HepG2 (cell line): ENCODE measurements around the gene CCN6. TPM values are rescaled to one million over a fixed set of nuclear protein-coding genes. Genes with fewer than 3 reads are reported as not detected.

Source experiments
- CHCHD3 ChIP-seq: sonication (generic); formaldehyde crosslinking; IDR thresholded peaks from 2 replicates; pipeline ENCODE4 v1.8.0; 2022; ENCODE audit warnings: mild to moderate bottlenecking, missing genetic modification reagents, moderate library complexity
- JUND ChIP-seq: sonication (generic); formaldehyde crosslinking; IDR thresholded peaks from 2 replicates; pipeline ENCODE4 v1.8.0; 2022; ENCODE audit warnings: mild to moderate bottlenecking, missing genetic modification reagents
- MBNL3 ChIP-seq: fragments of 250-450 bp; sonication (Bioruptor Pico); conservative IDR thresholded peaks from 2 replicates; pipeline ENCODE4 v1.8.0; 2022; ENCODE audit warnings: mild to moderate bottlenecking, inconsistent platforms
- MIXL1 ChIP-seq: IDR thresholded peaks from 2 replicates; pipeline ENCODE4 v1.6.1; 2016
- MTA1 ChIP-seq: sonication (generic); formaldehyde crosslinking; IDR thresholded peaks from 2 replicates; pipeline ENCODE4 v1.4.0; 2020; ENCODE audit warnings: missing genetic modification reagents, mild to moderate bottlenecking, borderline replicate concordance
- NONO ChIP-seq, 2 experiments: fragments of 450-650 bp in 1 of 2; sonication (generic) in 1 of 2; formaldehyde crosslinking in 1 of 2; IDR thresholded peaks in 1 of 2; conservative IDR thresholded peaks in 1 of 2; 2 replicates each; pipeline versions ENCODE4 v1.6.1 to v1.8.0; 2017 to 2022; ENCODE audit warnings: mild to moderate bottlenecking in 1 of 2, missing genetic modification reagents in 1 of 2, moderate library complexity in 1 of 2
- NR3C1 ChIP-seq: sonication (generic); formaldehyde crosslinking; IDR thresholded peaks from 2 replicates; pipeline ENCODE4 v1.4.0; 2020; ENCODE audit warnings: missing genetic modification reagents
- SOX13 ChIP-seq, 3 experiments: fragments of 450-650 bp in 1 of 3; sonication (generic) in 1 of 3; formaldehyde crosslinking in 1 of 3; IDR thresholded peaks in 2 of 3; conservative IDR thresholded peaks in 1 of 3; 2 replicates each; pipeline versions ENCODE4 v1.5.0 to v1.6.1; 2016 to 2020; ENCODE audit warnings: antibody characterized with exemption in 1 of 3, mild to moderate bottlenecking in 1 of 3, missing compliant biosample characterization in 1 of 3, missing genetic modification reagents in 1 of 3, moderate library complexity in 1 of 3
- TARDBP ChIP-seq: sonication (generic); formaldehyde crosslinking; IDR thresholded peaks from 2 replicates; pipeline ENCODE4 v1.8.0; 2022; ENCODE audit warnings: mild to moderate bottlenecking, missing genetic modification reagents
- TBL1XR1 ChIP-seq: fragments of 150-350 bp; IDR thresholded peaks from 2 replicates; pipeline ENCODE4 v1.6.1; 2014; ENCODE audit warnings: borderline replicate concordance, low read length; ENCODE audit not compliant: partially characterized antibody
- polyA plus RNA-seq, 8 experiments: library from polyadenylated mRNA; depleted of rRNA in 3 of 8; stranded (reverse) in 7 of 8; unstranded in 1 of 8; fragments of >200 nt; fragmentation: Illumina TruSeq in 4 of 8; extraction: Trizol in 4 of 8; gene quantifications; 2 replicates each; pipeline versions ENCODE4 v1.2.1 to v1.2.3, GENCODE V29; 2011 to 2016; ENCODE audit warnings: low read depth in 4 of 8, missing spikeins in 1 of 8, mixed read lengths in 1 of 8; ENCODE audit not compliant: insufficient read depth in 1 of 8
- total RNA-seq, 5 experiments: library from RNA; depleted of rRNA; stranded (reverse); fragments of >200 nt; fragmentation: Illumina TruSeq; extraction: Trizol; gene quantifications; 2 replicates each; pipeline ENCODE4 v1.2.3, GENCODE V29; 2016; ENCODE audit warnings: low read depth in 1 of 5
- TF ChIP-seq, protein P1 (sequence below): IDR thresholded peaks from 2 replicates; pipeline ENCODE4 v1.6.1; 2016; ENCODE audit warnings: low read depth, missing genetic modification reagents, missing compliant biosample characterization
- TF ChIP-seq, protein P2 (sequence below): IDR thresholded peaks from 2 replicates; pipeline ENCODE4 v1.6.1; 2016; ENCODE audit warnings: low read depth, control low read depth
- TF ChIP-seq, protein P3 (sequence below): sonication (generic); formaldehyde crosslinking; IDR thresholded peaks from 2 replicates; pipeline ENCODE4 v1.5.0; 2020; ENCODE audit warnings: mild to moderate bottlenecking, missing genetic modification reagents
- TF ChIP-seq, protein P4 (sequence below): sonication (generic); formaldehyde crosslinking; IDR thresholded peaks from 2 replicates; pipeline ENCODE4 v1.4.0; 2020; ENCODE audit warnings: missing genetic modification reagents

Gene CCN6
- total and polyA plus RNA-seq, 2 of the 13 experiments (the other 11 are each of a cell fraction or from before 2014, with no cell fraction given) = not detected

DNA sequence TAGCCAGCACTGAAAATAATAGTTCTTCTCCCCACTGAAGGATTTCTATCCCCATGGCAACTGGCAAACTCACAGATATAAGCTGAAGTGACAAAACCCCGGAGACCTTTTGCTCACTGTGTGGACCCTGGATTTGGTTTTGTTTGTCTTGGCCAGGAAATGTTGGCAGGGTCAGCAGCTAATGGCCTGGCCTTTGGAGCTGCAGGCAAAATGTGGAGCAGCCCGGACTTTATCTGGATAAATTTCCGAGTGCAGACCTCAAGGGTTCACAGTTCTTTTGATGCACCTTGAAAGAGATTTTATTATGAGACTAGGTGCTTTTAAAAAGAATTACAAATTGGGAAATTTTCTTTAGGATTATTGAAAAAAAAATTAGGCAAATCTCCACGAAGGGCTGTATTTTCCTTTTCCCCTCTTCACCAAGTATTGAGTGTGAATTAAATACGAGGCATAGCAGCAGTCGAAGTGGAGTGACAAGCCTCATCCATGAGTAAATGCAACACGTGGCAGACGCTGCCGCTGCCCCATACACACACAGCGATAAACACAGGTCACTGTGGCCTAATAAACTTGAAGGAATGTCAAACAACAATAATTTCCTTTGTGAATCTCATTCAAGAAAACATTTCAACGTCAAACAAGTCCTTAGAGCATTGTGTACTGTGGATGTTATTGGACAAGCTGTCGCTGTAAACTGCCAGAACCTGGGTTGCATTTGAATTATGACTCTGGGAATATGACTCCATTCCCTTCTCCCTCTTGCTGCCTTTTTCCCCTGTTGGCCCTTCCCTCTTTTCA, 35.1 kb upstream of the CCN6 start (continued):
- TF ChIP-seq, protein P1, sequence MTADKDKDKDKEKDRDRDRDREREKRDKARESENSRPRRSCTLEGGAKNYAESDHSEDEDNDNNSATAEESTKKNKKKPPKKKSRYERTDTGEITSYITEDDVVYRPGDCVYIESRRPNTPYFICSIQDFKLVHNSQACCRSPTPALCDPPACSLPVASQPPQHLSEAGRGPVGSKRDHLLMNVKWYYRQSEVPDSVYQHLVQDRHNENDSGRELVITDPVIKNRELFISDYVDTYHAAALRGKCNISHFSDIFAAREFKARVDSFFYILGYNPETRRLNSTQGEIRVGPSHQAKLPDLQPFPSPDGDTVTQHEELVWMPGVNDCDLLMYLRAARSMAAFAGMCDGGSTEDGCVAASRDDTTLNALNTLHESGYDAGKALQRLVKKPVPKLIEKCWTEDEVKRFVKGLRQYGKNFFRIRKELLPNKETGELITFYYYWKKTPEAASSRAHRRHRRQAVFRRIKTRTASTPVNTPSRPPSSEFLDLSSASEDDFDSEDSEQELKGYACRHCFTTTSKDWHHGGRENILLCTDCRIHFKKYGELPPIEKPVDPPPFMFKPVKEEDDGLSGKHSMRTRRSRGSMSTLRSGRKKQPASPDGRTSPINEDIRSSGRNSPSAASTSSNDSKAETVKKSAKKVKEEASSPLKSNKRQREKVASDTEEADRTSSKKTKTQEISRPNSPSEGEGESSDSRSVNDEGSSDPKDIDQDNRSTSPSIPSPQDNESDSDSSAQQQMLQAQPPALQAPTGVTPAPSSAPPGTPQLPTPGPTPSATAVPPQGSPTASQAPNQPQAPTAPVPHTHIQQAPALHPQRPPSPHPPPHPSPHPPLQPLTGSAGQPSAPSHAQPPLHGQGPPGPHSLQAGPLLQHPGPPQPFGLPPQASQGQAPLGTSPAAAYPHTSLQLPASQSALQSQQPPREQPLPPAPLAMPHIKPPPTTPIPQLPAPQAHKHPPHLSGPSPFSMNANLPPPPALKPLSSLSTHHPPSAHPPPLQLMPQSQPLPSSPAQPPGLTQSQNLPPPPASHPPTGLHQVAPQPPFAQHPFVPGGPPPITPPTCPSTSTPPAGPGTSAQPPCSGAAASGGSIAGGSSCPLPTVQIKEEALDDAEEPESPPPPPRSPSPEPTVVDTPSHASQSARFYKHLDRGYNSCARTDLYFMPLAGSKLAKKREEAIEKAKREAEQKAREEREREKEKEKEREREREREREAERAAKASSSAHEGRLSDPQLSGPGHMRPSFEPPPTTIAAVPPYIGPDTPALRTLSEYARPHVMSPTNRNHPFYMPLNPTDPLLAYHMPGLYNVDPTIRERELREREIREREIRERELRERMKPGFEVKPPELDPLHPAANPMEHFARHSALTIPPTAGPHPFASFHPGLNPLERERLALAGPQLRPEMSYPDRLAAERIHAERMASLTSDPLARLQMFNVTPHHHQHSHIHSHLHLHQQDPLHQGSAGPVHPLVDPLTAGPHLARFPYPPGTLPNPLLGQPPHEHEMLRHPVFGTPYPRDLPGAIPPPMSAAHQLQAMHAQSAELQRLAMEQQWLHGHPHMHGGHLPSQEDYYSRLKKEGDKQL (CRISPR knock-in tag) = peak; percentile 58; the same call in 1 of the 2 replicates
- TF ChIP-seq MIXL1 (CRISPR knock-in tag) (peak; percentile 33; the same call in 1 of the 2 replicates), NONO (IDR thresholded peaks at IDR 0.05) (no peak), NONO (CRISPR knock-in tag; conservative IDR thresholded peaks at IDR 0.05) (no peak; the same call in 1 of the 2 replicates), TBL1XR1 (peak; percentile 40), SOX13 (IDR thresholded peaks at IDR 0.05) (no peak), SOX13 (CRISPR knock-in tag; conservative IDR thresholded peaks at IDR 0.05 in 1 of 2, IDR thresholded peaks at IDR 0.05 in 1 of 2) (peak in 1 of 2 experiments; percentile 74; a peak in 1 of 4 replicates), TARDBP (CRISPR knock-in tag) (peak; percentile 95), JUND (CRISPR knock-in tag) (no peak), NR3C1 (no peak), MTA1 (CRISPR knock-in tag) (peak; percentile 67; the same call in 1 of the 2 replicates), CHCHD3 (CRISPR knock-in tag) (no peak), MBNL3 (CRISPR knock-in tag) (no peak)
- TF ChIP-seq, protein P2, sequence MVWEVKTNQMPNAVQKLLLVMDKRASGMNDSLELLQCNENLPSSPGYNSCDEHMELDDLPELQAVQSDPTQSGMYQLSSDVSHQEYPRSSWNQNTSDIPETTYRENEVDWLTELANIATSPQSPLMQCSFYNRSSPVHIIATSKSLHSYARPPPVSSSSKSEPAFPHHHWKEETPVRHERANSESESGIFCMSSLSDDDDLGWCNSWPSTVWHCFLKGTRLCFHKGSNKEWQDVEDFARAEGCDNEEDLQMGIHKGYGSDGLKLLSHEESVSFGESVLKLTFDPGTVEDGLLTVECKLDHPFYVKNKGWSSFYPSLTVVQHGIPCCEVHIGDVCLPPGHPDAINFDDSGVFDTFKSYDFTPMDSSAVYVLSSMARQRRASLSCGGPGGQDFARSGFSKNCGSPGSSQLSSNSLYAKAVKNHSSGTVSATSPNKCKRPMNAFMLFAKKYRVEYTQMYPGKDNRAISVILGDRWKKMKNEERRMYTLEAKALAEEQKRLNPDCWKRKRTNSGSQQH = 0 out of 2 replicates have a peak, but pooled peaks have one; percentile 30
- TF ChIP-seq, protein P3, sequence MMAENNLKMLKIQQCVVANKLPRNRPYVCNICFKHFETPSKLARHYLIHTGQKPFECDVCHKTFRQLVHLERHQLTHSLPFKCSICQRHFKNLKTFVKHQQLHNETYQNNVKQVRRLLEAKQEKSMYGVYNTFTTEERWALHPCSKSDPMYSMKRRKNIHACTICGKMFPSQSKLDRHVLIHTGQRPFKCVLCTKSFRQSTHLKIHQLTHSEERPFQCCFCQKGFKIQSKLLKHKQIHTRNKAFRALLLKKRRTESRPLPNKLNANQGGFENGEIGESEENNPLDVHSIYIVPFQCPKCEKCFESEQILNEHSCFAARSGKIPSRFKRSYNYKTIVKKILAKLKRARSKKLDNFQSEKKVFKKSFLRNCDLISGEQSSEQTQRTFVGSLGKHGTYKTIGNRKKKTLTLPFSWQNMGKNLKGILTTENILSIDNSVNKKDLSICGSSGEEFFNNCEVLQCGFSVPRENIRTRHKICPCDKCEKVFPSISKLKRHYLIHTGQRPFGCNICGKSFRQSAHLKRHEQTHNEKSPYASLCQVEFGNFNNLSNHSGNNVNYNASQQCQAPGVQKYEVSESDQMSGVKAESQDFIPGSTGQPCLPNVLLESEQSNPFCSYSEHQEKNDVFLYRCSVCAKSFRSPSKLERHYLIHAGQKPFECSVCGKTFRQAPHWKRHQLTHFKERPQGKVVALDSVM (CRISPR knock-in tag) = no peak
- TF ChIP-seq, protein P4, sequence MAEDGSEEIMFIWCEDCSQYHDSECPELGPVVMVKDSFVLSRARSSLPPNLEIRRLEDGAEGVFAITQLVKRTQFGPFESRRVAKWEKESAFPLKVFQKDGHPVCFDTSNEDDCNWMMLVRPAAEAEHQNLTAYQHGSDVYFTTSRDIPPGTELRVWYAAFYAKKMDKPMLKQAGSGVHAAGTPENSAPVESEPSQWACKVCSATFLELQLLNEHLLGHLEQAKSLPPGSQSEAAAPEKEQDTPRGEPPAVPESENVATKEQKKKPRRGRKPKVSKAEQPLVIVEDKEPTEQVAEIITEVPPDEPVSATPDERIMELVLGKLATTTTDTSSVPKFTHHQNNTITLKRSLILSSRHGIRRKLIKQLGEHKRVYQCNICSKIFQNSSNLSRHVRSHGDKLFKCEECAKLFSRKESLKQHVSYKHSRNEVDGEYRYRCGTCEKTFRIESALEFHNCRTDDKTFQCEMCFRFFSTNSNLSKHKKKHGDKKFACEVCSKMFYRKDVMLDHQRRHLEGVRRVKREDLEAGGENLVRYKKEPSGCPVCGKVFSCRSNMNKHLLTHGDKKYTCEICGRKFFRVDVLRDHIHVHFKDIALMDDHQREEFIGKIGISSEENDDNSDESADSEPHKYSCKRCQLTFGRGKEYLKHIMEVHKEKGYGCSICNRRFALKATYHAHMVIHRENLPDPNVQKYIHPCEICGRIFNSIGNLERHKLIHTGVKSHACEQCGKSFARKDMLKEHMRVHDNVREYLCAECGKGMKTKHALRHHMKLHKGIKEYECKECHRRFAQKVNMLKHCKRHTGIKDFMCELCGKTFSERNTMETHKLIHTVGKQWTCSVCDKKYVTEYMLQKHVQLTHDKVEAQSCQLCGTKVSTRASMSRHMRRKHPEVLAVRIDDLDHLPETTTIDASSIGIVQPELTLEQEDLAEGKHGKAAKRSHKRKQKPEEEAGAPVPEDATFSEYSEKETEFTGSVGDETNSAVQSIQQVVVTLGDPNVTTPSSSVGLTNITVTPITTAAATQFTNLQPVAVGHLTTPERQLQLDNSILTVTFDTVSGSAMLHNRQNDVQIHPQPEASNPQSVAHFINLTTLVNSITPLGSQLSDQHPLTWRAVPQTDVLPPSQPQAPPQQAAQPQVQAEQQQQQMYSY (CRISPR knock-in tag) = peak; percentile 99
